ENCODE data around the gene SYNE2.
"Not testable (repeated sequence)": the region's sequence is repeated elsewhere in the genome, so short reads cannot be mapped to it uniquely, and the experiment has no call there.

Gene SYNE2

GRCh38 chr14:64026600-64026999 is 173.8 kb downstream of the SYNE2 start:
- peak; percentile 2 for DNase-seq

DNA sequence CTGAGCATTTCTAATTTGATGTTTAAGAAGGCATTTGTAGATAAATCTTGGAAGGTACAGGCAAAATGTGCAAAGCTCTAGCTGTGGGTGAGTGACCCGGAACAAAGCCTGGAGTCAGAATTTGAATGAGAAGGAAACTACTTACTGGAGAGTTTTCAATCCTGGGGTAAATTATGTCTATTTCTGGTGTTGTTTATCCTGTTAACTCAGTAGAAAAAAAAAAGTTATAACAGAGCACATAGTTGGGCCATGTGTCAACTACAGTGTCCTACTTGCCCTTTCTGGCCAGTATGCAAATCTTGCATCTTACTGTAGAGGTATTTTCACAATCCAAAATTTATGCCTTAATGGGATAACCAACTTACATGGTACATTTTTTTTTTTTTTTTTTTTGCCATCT is 182.3 kb downstream of the SYNE2 start:
- no peak for DNase-seq

DNA sequence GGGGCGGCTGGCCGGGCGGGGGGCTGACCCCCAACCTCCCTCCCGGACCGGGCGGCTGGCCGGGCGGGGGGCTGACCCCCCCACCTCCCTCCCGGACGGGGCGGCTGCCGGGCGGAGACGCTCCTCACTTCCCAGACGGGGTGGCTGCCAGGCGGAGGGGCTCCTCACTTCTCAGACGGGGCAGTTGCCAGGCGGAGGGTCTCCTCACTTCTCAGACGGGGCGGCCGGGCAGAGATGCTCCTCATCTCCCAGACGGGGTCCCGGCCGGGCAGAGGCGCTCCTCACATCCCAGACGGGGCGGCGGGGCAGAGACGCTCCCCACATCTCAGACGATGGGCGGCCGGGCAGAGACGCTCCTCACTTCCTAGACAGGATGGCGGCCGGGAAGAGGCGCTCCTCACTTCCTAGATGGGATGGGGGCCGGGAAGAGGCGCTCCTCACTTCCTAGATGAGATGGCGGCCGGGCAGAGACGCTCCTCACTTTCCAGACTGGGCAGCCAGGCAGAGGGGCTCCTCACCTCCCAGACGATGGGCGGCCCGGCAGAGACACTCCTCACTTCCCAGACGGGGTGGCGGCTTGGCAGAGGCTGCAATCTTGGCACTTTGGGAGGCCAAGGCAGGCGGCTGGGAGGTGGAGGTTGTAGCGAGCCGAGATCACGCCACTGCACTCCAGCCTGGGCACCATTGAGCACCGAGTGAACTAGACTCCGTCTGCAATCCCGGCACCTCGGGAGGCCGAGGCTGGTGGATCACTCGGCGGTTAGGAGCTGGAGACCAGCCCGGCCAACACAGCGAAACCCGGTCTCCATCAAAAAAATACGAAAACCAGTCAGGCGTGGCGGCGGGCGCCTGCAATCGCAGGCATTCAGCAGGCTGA is 185.3 kb downstream of the SYNE2 start:
- not testable (repeated sequence) for DNase-seq

DNA sequence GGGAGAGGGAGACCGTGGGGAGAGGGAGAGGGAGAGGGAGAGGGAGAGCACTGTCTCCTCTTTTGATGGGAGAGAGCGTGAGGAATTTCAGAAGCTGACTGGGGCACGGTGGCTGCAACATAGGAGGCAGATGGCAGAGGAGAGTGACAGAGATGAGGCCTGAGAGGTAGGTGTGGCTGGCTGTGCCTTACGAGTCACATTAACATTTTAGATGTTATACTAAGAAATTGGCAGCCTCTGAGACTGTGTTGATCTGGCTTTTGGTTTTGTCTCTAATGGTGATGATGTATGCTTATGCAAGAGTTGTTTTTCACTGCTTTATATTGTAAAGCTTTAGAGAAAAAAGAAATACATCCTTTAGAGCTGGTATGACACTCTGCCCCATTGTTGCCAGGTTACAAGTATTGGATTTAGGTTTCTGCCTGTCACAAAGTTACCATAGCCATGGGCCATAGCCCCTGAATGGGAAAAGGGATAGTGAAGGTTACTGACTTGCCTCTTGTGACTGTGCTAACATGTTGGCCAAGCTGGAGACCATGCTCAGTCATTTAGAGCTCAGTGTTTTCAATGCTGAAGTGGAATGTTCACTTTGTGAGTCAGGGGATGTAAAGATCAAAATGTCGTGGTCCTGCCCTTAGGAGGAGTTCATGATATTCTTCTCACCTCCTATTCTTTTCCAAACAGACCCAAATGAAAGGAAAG is 186.2 kb downstream of the SYNE2 start:
- no peak for DNase-seq

- DNase-seq, result no peak
Observed at GRCh38 chr14:64040044-64040443, 187.2 kb downstream of the SYNE2 start.

GRCh38 chr14:64043296-64043695 is 190.5 kb downstream of the SYNE2 start:
- DNase-seq, result not testable (repeated sequence)

DNA sequence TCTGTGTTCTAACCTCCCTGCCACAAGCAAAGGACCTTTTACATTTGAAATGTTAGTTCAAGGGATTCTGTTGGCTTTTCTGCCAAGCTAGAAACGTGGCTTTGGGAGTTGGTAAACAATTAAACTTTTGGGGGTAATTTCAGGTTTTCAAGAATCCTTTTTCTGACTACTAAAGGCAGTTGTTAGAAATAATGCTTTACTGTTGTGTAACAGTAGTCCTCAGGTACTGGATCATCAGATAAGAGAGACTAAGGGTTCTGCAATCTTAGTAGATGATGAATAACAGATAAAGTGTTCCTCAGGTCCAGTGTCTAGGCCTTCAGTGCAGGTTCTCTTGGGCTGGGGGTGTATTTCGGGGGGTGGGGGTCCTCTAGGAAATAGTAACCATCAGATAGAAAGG is 192.3 kb downstream of the SYNE2 start:
- no peak for DNase-seq

DNA sequence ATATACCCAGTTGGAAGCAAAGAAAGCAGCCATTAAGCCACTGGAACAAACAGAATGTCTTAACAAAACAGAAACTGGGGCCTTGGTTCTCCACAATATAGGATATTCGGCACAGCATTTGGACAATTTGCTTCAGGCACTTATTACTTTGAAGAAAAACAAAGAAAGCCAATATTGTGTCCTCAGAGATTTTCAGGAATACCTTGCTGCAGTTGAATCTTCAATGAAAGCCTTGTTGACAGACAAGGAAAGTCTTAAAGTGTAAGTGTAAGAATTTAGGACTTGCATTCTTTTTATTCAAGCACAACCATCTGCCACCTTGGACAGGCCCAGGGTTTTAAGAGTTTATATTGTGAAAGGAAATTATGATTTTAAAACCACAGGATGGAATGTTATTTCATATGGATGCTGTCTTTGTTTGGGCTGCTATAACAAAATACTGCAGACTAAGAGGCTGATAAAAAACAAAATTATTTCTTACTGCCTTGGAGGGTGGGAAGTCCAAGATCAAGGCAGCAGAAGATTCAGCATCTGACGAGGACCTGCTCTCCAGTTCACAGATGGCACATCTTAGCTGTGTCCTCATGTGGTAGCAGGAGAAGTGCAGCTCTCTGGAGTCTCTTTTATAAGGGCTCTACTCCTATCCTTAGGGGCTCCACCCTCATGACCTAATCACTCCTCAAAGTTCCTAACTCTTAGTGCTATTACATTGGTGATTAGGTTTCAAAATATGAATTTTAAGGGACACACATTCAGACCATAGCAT is 197.0 kb downstream of the SYNE2 start:
- DNase-seq, result no peak

GRCh38 chr14:64053694-64054669 is 201.2 kb downstream of the SYNE2 start:
- no peak for DNase-seq

DNA sequence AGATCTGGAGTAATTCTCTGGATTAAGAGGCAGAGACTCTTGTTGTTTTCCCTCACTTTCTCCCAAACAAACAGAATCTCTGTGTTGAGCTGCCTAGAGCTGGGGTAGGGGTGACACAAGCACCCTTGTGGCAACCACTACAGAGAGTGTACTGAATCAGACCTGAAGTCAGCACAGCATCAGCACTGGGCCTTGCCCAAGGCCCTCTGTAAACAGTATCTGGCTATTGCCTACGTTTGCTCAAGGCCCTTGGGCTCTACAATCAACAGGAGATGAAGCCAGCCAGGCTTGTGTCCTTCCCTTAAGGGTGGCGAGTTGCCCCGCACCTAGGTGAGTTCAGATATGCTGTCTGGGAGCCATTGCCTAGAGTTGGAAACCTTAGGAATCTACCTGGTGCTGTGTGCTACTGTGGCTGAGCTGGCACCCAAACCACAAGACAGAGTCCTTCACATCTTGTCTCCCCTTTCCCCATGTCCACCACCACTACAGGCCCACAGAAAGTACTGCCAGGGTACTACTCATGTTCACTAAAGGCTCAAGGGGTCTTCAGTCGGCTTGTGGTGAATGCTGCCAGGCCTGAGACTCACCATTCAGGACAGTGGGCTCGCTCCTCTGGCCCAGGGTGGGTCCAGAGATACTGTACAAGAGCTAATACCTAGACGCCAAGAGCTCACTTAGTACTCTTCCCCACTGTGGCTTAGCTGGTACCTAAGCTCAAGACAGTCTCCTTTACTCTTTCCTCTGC is 206.8 kb downstream of the SYNE2 start:
- no peak for DNase-seq

DNA sequence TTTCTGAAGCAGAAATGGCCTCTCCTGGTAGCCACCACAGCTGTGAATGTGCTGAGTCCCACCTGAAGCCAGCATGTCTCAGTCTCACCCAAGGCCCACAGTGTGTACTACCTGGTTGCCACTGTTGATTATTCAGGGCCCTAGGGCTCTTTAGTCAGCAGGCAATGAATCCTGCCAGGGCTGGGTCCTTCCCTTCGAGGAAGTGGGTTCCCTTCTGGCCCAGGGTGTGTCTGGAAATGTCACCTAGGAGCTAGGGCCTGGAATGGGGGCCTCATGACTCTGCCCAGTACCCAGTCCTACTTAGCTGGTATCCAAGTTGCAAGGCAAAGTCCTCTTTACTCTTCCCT is 207.4 kb downstream of the SYNE2 start:
- no peak for DNase-seq

DNA sequence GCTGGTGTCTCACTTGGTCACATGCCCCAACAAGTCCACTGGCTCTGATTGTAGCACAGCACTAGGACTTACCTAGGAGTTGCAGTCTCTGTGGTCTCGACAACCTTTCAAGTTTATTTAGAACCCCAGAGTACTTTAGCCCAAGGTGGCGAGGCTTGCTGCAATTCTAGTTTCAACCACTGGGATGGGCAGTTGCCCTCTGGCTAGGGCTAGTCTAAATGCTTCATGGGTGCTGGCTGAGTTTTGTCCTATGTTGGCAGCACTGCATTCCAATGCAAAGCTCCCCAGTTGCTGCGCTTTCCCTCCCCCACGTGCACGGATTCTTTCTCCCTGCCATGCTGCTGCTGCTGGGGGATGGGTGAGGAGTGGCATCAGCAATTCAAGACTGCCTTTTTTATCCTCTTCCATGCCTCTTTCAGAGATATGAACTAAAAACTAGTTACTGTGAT is 207.9 kb downstream of the SYNE2 start:
- DNase-seq, result peak; percentile 40

GRCh38 chr14:64061115-64061514 is 208.3 kb downstream of the SYNE2 start:
- DNase-seq, result no peak

GRCh38 chr14:64061706-64062105 is 208.9 kb downstream of the SYNE2 start:
- DNase-seq, result no peak

- no peak for DNase-seq
Observed at GRCh38 chr14:64062381-64063115, 209.7 kb downstream of the SYNE2 start.

DNA sequence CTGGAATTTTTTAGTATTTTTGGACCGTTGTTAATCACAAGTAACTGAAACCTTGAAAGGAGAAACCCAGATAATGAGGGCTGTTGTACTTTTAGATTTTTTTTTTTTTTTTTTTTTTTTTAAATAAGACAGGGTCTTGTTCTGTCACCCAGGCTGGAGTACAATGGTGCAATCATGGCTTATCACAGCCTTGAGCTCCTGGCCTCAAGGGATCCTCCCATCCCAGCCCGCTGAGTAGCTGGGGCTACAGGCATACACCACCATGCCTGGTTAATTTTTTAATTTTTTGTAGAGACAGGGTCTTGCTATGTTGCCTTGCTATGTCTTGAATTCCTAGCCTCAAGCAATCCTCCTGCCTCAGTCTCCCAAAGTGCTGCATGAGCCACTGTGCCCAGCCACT is 211.6 kb downstream of the SYNE2 start:
- DNase-seq, result no peak

DNA sequence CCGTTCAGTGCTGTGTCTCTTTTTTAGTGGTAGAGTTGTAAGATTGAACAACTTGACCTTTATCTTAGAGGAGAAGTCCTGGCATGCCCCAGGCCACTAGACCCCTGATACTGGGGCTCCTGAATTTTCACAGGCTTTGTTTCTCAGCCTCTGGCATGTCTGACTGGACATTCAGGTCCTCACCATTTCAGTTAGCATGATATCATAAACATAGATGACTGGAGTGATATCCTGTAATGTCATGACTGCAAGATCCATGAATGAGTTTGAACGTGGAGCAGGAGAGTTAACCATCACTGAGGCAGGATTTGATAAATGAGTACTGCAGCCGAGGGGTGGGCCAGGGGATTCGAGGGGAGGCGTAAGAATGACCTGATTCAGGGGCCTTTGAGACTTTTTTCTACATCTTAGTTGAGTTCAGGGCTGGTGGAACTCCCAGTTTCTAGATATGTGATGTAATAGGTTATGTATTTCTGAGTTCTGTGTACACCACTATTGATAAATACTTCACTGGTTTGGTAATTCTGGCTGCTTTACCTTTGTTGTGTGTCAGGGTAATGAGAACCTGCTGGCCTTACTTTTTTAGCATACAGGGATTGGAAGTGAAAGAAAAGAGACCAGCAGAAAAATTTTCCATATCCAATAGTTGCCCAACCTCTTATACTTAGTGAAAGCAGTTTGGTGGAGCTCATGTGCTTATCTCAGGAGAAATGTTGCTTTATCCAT is 217.0 kb downstream of the SYNE2 start:
- DNase-seq, result no peak

GRCh38 chr14:64074961-64075612 is 222.3 kb downstream of the SYNE2 start:
- DNase-seq, result no peak

DNA sequence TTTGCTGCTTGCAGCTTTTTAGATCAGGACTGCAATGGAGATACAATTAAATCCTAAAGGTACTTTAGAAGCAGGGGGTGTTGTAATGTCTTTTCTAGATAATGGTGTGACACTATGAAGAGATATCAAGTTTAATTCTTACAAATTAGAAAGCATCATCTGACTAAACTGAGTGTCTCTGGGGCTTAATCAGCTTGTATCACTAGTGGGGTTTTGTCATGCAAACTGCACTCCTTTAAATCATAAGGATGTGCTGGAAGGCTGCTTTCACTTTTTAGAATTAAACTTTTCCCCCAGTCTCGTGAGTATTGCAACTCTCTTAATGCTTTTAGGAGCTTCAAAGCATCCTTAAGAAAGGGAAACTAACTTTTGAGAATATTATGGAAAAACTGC is 222.8 kb downstream of the SYNE2 start:
- no peak for DNase-seq

- no peak for DNase-seq
Observed at GRCh38 chr14:64080452-64080851, 227.6 kb downstream of the SYNE2 start.

Measured in DMS53 (cell line).